Measurements from ENCODE around the gene PLXNA4. TPM values are rescaled to one million over a fixed set of nuclear protein-coding genes. Genes with fewer than 3 reads are reported as not detected.

The PLXNA4 gene
- total and polyA plus RNA-seq, 3 donors from 2014 or later, result 3.4 to 5.5 (median 3.8) TPM

DNA sequence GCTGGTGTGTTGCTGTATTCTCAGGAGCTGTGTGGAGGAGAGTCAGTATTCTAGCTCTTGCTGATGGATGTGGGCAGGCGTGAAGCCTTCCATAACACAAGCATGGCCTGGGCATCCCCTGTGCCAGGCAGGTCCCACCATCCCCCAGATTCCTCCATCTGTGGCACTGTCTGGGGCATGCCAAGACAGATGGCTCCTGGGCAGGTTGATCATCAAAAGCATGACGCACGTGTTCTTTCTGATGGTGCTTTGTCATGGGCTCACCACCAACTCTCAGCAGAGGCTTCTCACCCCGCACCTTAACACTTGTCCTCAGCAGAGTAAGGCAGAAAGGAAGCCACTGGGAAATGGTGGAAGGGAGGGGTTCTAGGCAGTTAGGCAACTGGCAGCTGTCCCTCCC is 364.3 kb downstream of the PLXNA4 start:
- no peaks in the 10 kb centered on the region for H3K36me3 ChIP-seq (ENCODE audit: low read depth, missing control alignments)
- no peak overlapping the region for H3K4me3 ChIP-seq
- DNase-seq, result no peak
- H3K27me3 ChIP-seq, result no peaks in the 10 kb centered on the region
- H3K27ac ChIP-seq, result no peak overlapping the region
- TF ChIP-seq, protein P1, sequence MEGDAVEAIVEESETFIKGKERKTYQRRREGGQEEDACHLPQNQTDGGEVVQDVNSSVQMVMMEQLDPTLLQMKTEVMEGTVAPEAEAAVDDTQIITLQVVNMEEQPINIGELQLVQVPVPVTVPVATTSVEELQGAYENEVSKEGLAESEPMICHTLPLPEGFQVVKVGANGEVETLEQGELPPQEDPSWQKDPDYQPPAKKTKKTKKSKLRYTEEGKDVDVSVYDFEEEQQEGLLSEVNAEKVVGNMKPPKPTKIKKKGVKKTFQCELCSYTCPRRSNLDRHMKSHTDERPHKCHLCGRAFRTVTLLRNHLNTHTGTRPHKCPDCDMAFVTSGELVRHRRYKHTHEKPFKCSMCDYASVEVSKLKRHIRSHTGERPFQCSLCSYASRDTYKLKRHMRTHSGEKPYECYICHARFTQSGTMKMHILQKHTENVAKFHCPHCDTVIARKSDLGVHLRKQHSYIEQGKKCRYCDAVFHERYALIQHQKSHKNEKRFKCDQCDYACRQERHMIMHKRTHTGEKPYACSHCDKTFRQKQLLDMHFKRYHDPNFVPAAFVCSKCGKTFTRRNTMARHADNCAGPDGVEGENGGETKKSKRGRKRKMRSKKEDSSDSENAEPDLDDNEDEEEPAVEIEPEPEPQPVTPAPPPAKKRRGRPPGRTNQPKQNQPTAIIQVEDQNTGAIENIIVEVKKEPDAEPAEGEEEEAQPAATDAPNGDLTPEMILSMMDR (IDR thresholded peaks at IDR 0.05), result no peak
- TF ChIP-seq POLR2A (IDR thresholded peaks at IDR 0.05), result no peak
- WGBS, 2 donors, result 88% methylated on average over 4 of the region's 4 CpGs
- H3K4me1 ChIP-seq, result no peaks in the 10 kb centered on the region
- H3K9me3 ChIP-seq, result no peaks in the 10 kb centered on the region
- intact Hi-C loops (cut with DNase I; ENCODE audit: low total_unique reads), result no loop called here

- 88 to 94% methylated on average over 1 to 14 of the region's 14 CpGs for WGBS, 2 donors
- Histone ChIP-seq H3K27ac (no peak overlapping the region), H3K27me3 (no peaks in the 10 kb centered on the region), H3K36me3 (ENCODE audit: low read depth, missing control alignments) (no peaks in the 10 kb centered on the region), H3K9me3 (no peaks in the 10 kb centered on the region), H3K4me1 (no peaks in the 10 kb centered on the region), H3K4me3 (no peak overlapping the region)
- TF ChIP-seq, protein P1 (IDR thresholded peaks at IDR 0.05), result no peak
- no peak for TF ChIP-seq POLR2A (IDR thresholded peaks at IDR 0.05)
- DNase-seq, result no peak
- intact Hi-C loops (cut with DNase I; ENCODE audit: low total_unique reads), result no loop called here
Measured at GRCh38 chr7:132210821-132211220, 365.4 kb downstream of the PLXNA4 start.

- H3K36me3 ChIP-seq (ENCODE audit: low read depth, missing control alignments), result no peaks in the 10 kb centered on the region
- H3K9me3 ChIP-seq, result no peaks in the 10 kb centered on the region
- H3K4me3 ChIP-seq, result no peak overlapping the region
- WGBS, 2 donors, result 95 to 100% methylated on average over 2 of the region's 2 CpGs
- no peak for TF ChIP-seq POLR2A (IDR thresholded peaks at IDR 0.05)
- TF ChIP-seq, protein P1 (IDR thresholded peaks at IDR 0.05), result no peak
- no peaks in the 10 kb centered on the region for H3K27me3 ChIP-seq
- H3K27ac ChIP-seq, result no peak overlapping the region
- no peak for DNase-seq
- H3K4me1 ChIP-seq, result no peaks in the 10 kb centered on the region
- intact Hi-C loops (cut with DNase I; ENCODE audit: low total_unique reads), result no loop called here
Measured at GRCh38 chr7:132207782-132208181, 368.5 kb downstream of the PLXNA4 start.

DNA sequence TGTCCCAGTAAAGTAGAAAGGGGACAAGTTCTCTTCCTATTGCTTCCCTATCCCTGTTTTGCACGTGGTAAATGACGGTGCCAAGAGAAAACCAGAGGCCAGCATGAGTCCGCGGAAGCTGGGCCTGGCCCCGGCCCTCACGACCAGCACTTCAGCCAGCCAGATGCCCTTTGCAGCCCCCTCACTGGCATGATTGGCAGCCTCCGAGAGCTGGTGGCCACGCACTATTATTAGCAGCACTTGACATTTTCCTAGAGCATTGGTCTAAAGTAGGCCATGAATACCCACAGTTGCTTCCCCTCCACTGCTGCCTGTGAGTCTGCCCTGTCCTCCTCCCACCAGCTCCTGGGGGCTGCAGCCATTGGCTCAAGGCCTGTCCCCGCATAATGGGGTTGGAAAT is 369.1 kb downstream of the PLXNA4 start:
- H3K9me3 ChIP-seq, result no peaks in the 10 kb centered on the region
- H3K27me3 ChIP-seq, result no peaks in the 10 kb centered on the region
- H3K4me1 ChIP-seq, result no peaks in the 10 kb centered on the region
- TF ChIP-seq POLR2A (IDR thresholded peaks at IDR 0.05), result no peak
- TF ChIP-seq, protein P1 (IDR thresholded peaks at IDR 0.05), result no peak
- no peak overlapping the region for H3K4me3 ChIP-seq
- WGBS, 2 donors, result 84% methylated on average over 9 of the region's 9 CpGs
- no peak overlapping the region for H3K27ac ChIP-seq
- no peaks in the 10 kb centered on the region for H3K36me3 ChIP-seq (ENCODE audit: low read depth, missing control alignments)
- intact Hi-C loops (cut with DNase I; ENCODE audit: low total_unique reads), result no loop called here
- no peak for DNase-seq

GRCh38 chr7:132206594-132206993 is 369.7 kb downstream of the PLXNA4 start:
- no peak overlapping the region for H3K27ac ChIP-seq
- no peaks in the 10 kb centered on the region for H3K27me3 ChIP-seq
- no peak for DNase-seq
- H3K4me1 ChIP-seq, result no peaks in the 10 kb centered on the region
- H3K36me3 ChIP-seq (ENCODE audit: low read depth, missing control alignments), result no peaks in the 10 kb centered on the region
- TF ChIP-seq, protein P1 (IDR thresholded peaks at IDR 0.05), result no peak
- TF ChIP-seq POLR2A (IDR thresholded peaks at IDR 0.05), result no peak
- no peak overlapping the region for H3K4me3 ChIP-seq
- WGBS, 2 donors, result 70 to 82% methylated on average over 8 of the region's 8 CpGs
- intact Hi-C loops (cut with DNase I; ENCODE audit: low total_unique reads), result no loop called here
- no peaks in the 10 kb centered on the region for H3K9me3 ChIP-seq
